IPS-18a (cell line): ENCODE results near the gene BPIFB1.

Source experiments
- H3K27ac ChIP-seq: one replicate; pipeline ENCODE4 v1.5.1; 2013; ENCODE audit warnings: low read length
- H3K27me3 ChIP-seq: one replicate; pipeline ENCODE4 v1.6.1; 2013; ENCODE audit warnings: mild to moderate bottlenecking, low read length; ENCODE audit not compliant: control insufficient read depth, insufficient read depth
- H3K36me3 ChIP-seq: one replicate; pipeline ENCODE4 v1.6.1; 2013; ENCODE audit warnings: low read depth, low read length; ENCODE audit not compliant: control insufficient read depth
- H3K4me1 ChIP-seq: one replicate; pipeline ENCODE4 v1.6.1; 2013; ENCODE audit warnings: low read depth, low read length; ENCODE audit not compliant: control insufficient read depth
- H3K4me3 ChIP-seq: one replicate; pipeline ENCODE4 v1.5.1; 2013; ENCODE audit warnings: low read length
- H3K9ac ChIP-seq: one replicate; pipeline ENCODE4 v1.6.1; 2013; ENCODE audit warnings: mild to moderate bottlenecking, low read length, moderate library complexity
- H3K9me3 ChIP-seq: one replicate; pipeline ENCODE4 v1.6.1; 2013; ENCODE audit warnings: low read depth, low read length; ENCODE audit not compliant: control insufficient read depth

BPIFB1 gene

DNA sequence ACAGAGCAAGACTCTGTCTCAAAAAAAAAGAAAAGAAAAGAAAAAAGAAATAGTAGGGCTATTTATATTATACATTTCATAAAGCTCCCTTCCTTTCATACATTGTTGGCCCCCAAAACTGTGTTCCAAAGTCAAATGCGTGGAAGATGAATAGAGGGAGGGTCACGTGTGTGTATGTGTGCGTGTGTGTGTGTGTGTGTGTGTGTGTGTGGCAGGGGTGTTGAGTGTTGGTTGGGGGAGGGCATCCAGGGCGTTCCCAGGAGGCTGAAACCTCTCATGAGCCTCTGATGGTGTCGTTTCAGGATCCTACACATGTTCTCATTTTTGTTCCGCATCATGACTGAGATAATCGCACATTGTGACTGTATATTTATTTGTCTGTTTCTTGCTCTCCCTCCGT lies 7.8 kb upstream of the BPIFB1 start:
- no peak overlapping the region for H3K27ac ChIP-seq
- H3K4me3 ChIP-seq, result no peak overlapping the region
- no peak overlapping the region for H3K9ac ChIP-seq
- H3K36me3 ChIP-seq, result no peaks in the 10 kb centered on the region
- no peaks in the 10 kb centered on the region for H3K9me3 ChIP-seq
- peaks cover 8% of the 10 kb centered on the region for H3K4me1 ChIP-seq
- no peaks in the 10 kb centered on the region for H3K27me3 ChIP-seq

DNA sequence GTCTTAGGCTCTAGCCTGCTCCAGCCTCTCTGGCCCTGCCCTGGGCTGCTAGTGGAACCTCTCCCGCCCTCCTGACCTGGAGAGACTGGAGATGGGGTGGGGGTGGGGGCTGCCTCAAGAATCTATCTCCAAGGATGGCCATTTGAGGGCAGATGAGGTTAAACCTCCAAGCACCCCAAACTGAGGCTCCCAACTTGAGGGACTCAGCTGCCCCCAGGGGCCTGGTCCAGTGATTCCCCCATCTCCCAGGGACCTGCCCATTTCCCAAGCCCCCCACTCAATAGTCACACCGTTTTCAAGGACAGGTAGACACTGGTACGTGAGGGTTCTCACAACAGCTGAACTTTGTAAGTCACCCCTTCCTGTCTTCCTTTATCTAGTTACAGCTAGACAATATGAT lies 7.1 kb upstream of the BPIFB1 start:
- H3K9me3 ChIP-seq, result no peaks in the 10 kb centered on the region
- no peak overlapping the region for H3K9ac ChIP-seq
- no peak overlapping the region for H3K4me3 ChIP-seq
- no peaks in the 10 kb centered on the region for H3K27me3 ChIP-seq
- H3K4me1 ChIP-seq, result peaks cover 8% of the 10 kb centered on the region
- H3K36me3 ChIP-seq, result no peaks in the 10 kb centered on the region
- no peak overlapping the region for H3K27ac ChIP-seq

- Histone ChIP-seq H3K36me3 (no peaks in the 10 kb centered on the region), H3K4me1 (peaks cover 8% of the 10 kb centered on the region), H3K27me3 (no peaks in the 10 kb centered on the region), H3K27ac (no peak overlapping the region), H3K9ac (no peak overlapping the region), H3K4me3 (no peak overlapping the region), H3K9me3 (no peaks in the 10 kb centered on the region)
These were observed 6.5 kb upstream of the BPIFB1 start for GRCh38 chr20:33276303-33277113.

DNA sequence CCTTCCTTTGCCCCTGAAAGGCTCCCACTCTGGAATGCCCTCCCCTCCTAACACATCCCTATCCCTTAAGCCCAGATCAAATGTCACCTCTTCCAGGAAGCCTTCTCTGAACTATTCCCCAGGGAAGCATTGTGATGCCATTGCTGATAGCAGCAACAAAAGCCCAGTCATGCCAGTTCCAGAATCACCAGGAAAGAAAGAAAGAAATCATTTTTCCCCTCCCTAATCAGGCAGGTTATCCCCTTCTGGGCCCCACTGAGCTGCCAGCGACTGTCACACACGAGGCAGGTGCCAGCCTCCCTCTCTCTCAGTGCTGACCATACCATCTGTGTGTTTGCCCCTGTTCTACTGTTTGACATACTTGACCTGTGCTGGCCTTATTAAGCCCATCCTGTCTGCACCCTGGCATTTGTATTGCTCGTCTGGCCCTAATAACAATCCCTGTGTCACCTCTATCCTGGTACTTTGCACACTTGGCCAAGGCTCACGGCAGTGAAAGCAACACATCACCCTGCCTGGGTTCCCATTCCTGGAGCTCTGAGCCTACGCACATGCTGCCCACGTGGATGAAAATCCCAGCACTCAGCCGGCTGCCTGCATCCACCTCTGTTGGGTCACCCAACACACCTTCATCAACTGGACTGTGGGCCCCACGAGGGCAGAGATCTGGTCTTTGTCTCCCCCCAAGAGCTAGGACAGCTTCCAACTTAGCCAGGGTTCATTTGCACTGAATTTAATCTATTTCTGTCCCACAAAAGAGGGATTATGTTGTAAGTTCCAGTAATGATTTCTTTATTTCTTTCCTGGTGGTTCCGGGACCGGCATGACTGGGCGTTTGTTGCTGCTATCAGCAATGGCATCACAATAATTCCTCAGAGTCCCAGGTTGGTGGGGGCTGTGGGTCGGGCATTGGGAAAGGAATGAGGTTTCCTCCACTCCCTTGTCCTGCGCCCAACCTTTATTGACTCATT lies 5.3 kb upstream of the BPIFB1 start:
- H3K27me3 ChIP-seq, result no peaks in the 10 kb centered on the region
- no peaks in the 10 kb centered on the region for H3K36me3 ChIP-seq
- no peak overlapping the region for H3K9ac ChIP-seq
- no peak overlapping the region for H3K4me3 ChIP-seq
- no peaks in the 10 kb centered on the region for H3K9me3 ChIP-seq
- peaks cover 8% of the 10 kb centered on the region for H3K4me1 ChIP-seq
- no peak overlapping the region for H3K27ac ChIP-seq

- no peak overlapping the region for H3K27ac ChIP-seq
- H3K4me3 ChIP-seq, result no peak overlapping the region
- H3K9me3 ChIP-seq, result no peaks in the 10 kb centered on the region
- no peak overlapping the region for H3K9ac ChIP-seq
- H3K36me3 ChIP-seq, result no peaks in the 10 kb centered on the region
- H3K27me3 ChIP-seq, result no peaks in the 10 kb centered on the region
- H3K4me1 ChIP-seq, result peaks cover 8% of the 10 kb centered on the region
These were observed 4.3 kb upstream of the BPIFB1 start for GRCh38 chr20:33278700-33279099.

DNA sequence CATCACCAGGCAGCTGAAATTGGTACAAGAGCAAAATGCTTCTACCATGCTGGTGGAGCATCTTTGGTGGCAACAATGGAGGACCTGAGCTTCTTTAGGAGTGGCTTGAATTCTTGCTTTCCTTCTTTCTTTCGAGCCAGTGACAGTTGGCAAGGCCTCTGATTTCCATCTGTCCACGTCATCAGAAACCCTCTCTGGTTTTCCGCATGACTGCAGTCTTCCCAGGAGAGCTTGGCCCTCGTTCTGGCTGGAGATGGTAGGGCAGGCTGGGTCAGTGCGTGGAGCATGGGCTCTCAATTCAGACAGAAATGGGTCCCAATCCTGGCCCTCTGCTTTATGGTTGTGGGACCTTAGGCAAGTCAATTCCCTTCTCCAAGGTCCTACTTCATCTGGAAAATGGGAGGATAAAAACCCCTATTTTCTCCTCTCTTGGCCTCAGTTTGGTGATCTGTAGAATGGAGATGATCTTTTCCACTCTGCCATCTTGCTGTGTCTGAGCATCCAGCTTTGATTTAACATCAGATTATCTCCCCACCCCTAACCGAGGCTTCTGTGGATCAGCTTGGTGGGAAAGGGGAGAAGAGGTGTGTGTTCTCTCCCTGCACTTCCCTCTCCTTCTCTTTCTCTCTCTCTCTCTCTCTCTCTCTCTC lies 3.6 kb upstream of the BPIFB1 start:
- no peaks in the 10 kb centered on the region for H3K36me3 ChIP-seq
- H3K9me3 ChIP-seq, result no peaks in the 10 kb centered on the region
- no peak overlapping the region for H3K27ac ChIP-seq
- no peak overlapping the region for H3K9ac ChIP-seq
- H3K4me1 ChIP-seq, result peaks cover 8% of the 10 kb centered on the region
- H3K4me3 ChIP-seq, result no peak overlapping the region
- no peaks in the 10 kb centered on the region for H3K27me3 ChIP-seq

- no peaks in the 10 kb centered on the region for H3K27me3 ChIP-seq
- no peak overlapping the region for H3K4me3 ChIP-seq
- no peak overlapping the region for H3K27ac ChIP-seq
- H3K9ac ChIP-seq, result no peak overlapping the region
- peaks cover 8% of the 10 kb centered on the region for H3K4me1 ChIP-seq
- no peaks in the 10 kb centered on the region for H3K36me3 ChIP-seq
- H3K9me3 ChIP-seq, result no peaks in the 10 kb centered on the region
These were observed 2.9 kb upstream of the BPIFB1 start for GRCh38 chr20:33280000-33280680.

DNA sequence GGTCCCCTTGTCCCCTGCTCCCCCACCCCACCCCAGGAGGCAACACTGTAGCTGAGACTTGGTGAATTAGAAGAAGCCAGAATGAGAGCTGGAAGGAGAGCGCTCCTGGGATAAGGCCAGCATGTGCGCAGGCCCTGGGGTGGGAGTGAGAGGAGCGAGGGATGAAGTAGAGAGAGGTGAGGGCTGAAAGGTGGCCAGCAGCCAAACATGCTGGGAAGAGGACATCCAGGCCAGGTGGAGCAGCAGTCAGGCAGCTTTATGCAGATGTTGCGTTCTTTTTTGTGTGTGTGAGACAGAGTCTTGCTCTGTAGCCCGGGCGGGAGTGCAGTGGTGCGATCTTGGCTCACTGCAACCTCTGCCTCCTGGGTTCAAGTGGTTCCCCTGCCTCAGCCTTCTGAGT lies 2.2 kb upstream of the BPIFB1 start:
- Histone ChIP-seq H3K9ac (no peak overlapping the region), H3K36me3 (no peaks in the 10 kb centered on the region), H3K27ac (no peak overlapping the region), H3K4me3 (no peak overlapping the region), H3K27me3 (no peaks in the 10 kb centered on the region), H3K9me3 (no peaks in the 10 kb centered on the region), H3K4me1 (peaks cover 8% of the 10 kb centered on the region)

DNA sequence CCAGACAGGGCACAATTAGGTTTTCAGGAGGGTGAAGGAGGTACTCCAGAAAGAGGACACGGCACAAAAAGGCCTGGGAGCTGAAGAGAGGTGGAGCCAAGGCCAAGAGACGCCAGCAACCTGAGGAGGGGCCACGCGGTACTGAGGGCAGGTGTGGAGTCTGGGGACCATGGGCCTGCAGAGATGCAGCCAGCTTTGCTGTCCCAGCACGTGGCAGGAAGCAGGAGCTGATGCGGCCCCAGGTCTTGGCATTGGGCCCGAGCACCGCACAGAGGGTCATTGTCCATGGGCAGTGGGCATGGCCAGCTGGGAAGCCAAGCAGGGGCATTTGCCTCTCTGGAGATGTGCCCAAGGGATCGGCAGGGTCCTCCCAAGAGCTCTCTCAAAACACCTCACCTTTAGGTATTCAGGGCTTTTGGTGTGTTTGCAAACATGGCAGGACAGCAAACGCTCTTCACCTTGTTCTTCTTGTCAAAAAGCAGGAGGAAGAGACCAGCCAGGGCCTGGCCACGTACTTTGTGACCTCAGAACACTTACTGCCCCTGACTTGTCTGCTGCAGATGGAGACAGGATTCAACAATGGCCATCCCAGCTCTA lies 1.4 kb upstream of the BPIFB1 start:
- Histone ChIP-seq H3K27me3 (no peaks in the 10 kb centered on the region), H3K4me1 (peaks cover 8% of the 10 kb centered on the region), H3K36me3 (no peaks in the 10 kb centered on the region), H3K4me3 (no peak overlapping the region), H3K27ac (no peak overlapping the region), H3K9ac (no peak overlapping the region), H3K9me3 (no peaks in the 10 kb centered on the region)

- H3K36me3 ChIP-seq, result no peaks in the 10 kb centered on the region
- no peak overlapping the region for H3K9ac ChIP-seq
- no peak overlapping the region for H3K4me3 ChIP-seq
- peaks cover 8% of the 10 kb centered on the region for H3K4me1 ChIP-seq
- H3K27me3 ChIP-seq, result no peaks in the 10 kb centered on the region
- no peak overlapping the region for H3K27ac ChIP-seq
- no peaks in the 10 kb centered on the region for H3K9me3 ChIP-seq
These were observed 649 bp upstream of the BPIFB1 start for GRCh38 chr20:33282196-33282934.
